ENCODE measurements around the gene WNT3A. TPM values are rescaled to one million over a fixed set of nuclear protein-coding genes. Genes with fewer than 3 reads are reported as not detected.

The WNT3A gene
- total RNA-seq, 3 donors from 2014 or later, result 0.29 TPM; not detected in 2

DNA sequence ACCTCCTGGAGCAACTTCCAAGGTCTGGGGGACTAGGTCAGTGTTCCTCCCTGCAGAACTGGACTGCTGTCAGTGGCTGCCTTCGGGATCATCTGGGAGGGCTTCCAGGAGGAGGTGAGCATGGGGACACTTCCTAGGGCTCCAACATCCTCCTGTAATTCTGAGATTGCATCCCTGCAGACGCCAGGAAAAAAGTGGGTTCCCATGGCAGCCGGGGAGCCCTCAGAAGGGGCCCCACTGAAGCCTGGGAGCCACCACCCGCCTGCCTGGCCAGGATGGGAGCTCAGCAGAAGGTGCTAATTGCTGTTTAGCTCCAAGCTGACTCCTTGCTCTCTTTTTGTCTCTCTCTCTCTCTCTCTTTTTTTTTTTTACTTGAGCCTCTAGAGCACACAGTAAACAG, 59.6 kb downstream of the WNT3A start:
- Histone ChIP-seq H3K9me3 (no peaks in the 10 kb centered on the region), H3K27me3 (peaks cover 14 to 68% of the 10 kb centered on the region in 2 donors), H3K4me3 (no peak overlapping the region), H3K27ac (no peak overlapping the region), H3K36me3 (no peaks in the 10 kb centered on the region), H3K4me1 (no peaks in the 10 kb centered on the region)
- DNase-seq (ENCODE audit: low spot score in 2 of 2), result no peak
- intact Hi-C loops (cut with DNase I; ENCODE audit: low total_unique reads), result no loop called here
- TF ChIP-seq POLR2A (IDR thresholded peaks at IDR 0.05) (no peak), POLR2AphosphoS5 (IDR thresholded peaks at IDR 0.05) (no peak)
- TF ChIP-seq, protein P1, sequence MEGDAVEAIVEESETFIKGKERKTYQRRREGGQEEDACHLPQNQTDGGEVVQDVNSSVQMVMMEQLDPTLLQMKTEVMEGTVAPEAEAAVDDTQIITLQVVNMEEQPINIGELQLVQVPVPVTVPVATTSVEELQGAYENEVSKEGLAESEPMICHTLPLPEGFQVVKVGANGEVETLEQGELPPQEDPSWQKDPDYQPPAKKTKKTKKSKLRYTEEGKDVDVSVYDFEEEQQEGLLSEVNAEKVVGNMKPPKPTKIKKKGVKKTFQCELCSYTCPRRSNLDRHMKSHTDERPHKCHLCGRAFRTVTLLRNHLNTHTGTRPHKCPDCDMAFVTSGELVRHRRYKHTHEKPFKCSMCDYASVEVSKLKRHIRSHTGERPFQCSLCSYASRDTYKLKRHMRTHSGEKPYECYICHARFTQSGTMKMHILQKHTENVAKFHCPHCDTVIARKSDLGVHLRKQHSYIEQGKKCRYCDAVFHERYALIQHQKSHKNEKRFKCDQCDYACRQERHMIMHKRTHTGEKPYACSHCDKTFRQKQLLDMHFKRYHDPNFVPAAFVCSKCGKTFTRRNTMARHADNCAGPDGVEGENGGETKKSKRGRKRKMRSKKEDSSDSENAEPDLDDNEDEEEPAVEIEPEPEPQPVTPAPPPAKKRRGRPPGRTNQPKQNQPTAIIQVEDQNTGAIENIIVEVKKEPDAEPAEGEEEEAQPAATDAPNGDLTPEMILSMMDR (IDR thresholded peaks at IDR 0.05), result no peak

- DNase-seq (ENCODE audit: low spot score in 2 of 2), result peak in 1 of 2 donors; percentile 48
Observed at GRCh38 chr1:228066891-228067654, 60.3 kb downstream of the WNT3A start.

GRCh38 chr1:228068359-228068758, 61.6 kb downstream of the WNT3A start:
- Histone ChIP-seq H3K27ac (no peak overlapping the region), H3K4me3 (no peak overlapping the region), H3K4me1 (no peaks in the 10 kb centered on the region), H3K36me3 (no peaks in the 10 kb centered on the region), H3K27me3 (peaks cover 14 to 49% of the 10 kb centered on the region in 2 donors), H3K9me3 (no peaks in the 10 kb centered on the region)
- intact Hi-C loops (cut with DNase I; ENCODE audit: low total_unique reads), result no loop called here
- no peak for DNase-seq (ENCODE audit: low spot score in 2 of 2)
- TF ChIP-seq POLR2AphosphoS5 (IDR thresholded peaks at IDR 0.05) (no peak), POLR2A (IDR thresholded peaks at IDR 0.05) (no peak)
- TF ChIP-seq, protein P1 (IDR thresholded peaks at IDR 0.05), result no peak

More at GRCh38 chr1:228066891-228067654, 60.3 kb downstream of the WNT3A start:
- Histone ChIP-seq H3K36me3 (no peaks in the 10 kb centered on the region), H3K27ac (no peak overlapping the region), H3K4me1 (no peaks in the 10 kb centered on the region), H3K4me3 (no peak overlapping the region), H3K27me3 (peaks cover 14 to 62% of the 10 kb centered on the region in 2 donors), H3K9me3 (no peaks in the 10 kb centered on the region)
- intact Hi-C loops (cut with DNase I; ENCODE audit: low total_unique reads), result no loop called here
- TF ChIP-seq, protein P1 (IDR thresholded peaks at IDR 0.05), result no peak
- TF ChIP-seq POLR2AphosphoS5 (IDR thresholded peaks at IDR 0.05) (no peak), POLR2A (IDR thresholded peaks at IDR 0.05) (no peak)

- H3K27me3 ChIP-seq, result peaks cover 11 to 31% of the 10 kb centered on the region in 2 donors
- intact Hi-C loops (cut with DNase I; ENCODE audit: low total_unique reads), result no loop called here
- no peaks in the 10 kb centered on the region for H3K4me1 ChIP-seq
- no peak overlapping the region for H3K27ac ChIP-seq
- TF ChIP-seq, protein P1 (IDR thresholded peaks at IDR 0.05), result no peak
- TF ChIP-seq POLR2A (IDR thresholded peaks at IDR 0.05) (no peak), POLR2AphosphoS5 (IDR thresholded peaks at IDR 0.05) (no peak)
- no peak overlapping the region for H3K4me3 ChIP-seq
- H3K9me3 ChIP-seq, result no peaks in the 10 kb centered on the region
- DNase-seq (ENCODE audit: low spot score in 2 of 2), result no peak
- H3K36me3 ChIP-seq, result no peaks in the 10 kb centered on the region
Observed at GRCh38 chr1:228070173-228070572, 63.4 kb downstream of the WNT3A start.

DNA sequence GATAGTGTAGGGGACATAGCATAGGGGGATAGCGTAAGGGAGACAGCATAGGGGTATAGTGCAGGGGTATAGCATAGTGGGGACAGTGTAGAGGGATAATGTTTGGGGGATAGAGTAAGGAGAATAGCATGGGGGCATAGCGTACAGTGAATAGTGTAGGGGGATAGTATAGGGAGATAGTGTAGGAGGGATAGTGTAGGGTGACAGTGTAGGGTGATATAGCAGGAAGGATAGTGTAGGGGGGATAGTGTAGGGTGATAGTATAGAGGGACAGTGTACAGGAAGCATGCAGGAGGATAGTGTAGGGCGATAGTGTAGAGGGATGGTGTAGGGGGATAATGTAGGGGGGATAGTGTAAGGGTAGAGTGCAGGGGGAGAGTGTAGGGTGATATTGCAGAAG, 64.1 kb downstream of the WNT3A start:
- H3K36me3 ChIP-seq, result no peaks in the 10 kb centered on the region
- H3K27me3 ChIP-seq, result peaks cover 6 to 24% of the 10 kb centered on the region in 2 donors
- no peak overlapping the region for H3K27ac ChIP-seq
- intact Hi-C loops (cut with DNase I; ENCODE audit: low total_unique reads), result no loop called here
- H3K9me3 ChIP-seq, result no peaks in the 10 kb centered on the region
- TF ChIP-seq, protein P1 (IDR thresholded peaks at IDR 0.05), result no peak
- no peak for TF ChIP-seq POLR2AphosphoS5 (IDR thresholded peaks at IDR 0.05)
- TF ChIP-seq POLR2A (IDR thresholded peaks at IDR 0.05), result no peak
- H3K4me1 ChIP-seq, result no peaks in the 10 kb centered on the region
- no peak for DNase-seq (ENCODE audit: low spot score in 2 of 2)
- H3K4me3 ChIP-seq, result no peak overlapping the region

All from breast epithelium (tissue), 4 donors.